Activated CD4-positive, CD25-positive, alpha-beta regulatory T cell treated with anti-CD3 and anti-CD28 coated beads, Interleukin-2, amount 50 U/mL, for 24 hours (primary cell): Measurements from ENCODE around the gene CEP131.

ENCODE experiments used
- ATAC-seq, 2 donors: fragments of 150-1000 bp; cut with Tn5 transposase; one replicate each; pipeline ENCODE4 v1.10.0; 2021; ENCODE audit warnings: mild to moderate bottlenecking in 1 of 2, moderate library complexity in 1 of 2

CEP131 gene

DNA sequence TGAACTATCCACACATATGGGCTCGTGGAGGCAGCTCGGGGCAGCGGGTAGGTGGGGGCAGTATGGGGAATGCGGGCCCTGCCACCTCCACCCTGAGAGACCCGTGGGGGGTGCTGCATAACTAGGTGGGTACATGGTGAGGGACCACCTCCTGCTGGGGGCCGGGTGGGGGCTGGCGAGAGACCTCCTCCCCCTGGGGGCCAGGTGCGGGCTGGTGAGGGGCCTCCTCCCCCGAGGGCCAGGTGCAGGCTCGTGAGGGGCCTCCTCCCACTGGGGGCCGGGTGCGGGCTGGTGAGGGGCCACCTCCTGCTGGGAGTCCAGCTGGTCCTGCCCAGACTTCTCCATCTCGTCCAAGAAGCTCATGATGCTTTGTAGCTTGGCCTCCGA, 25.4 kb downstream of the CEP131 start:
- no peak for ATAC-seq

DNA sequence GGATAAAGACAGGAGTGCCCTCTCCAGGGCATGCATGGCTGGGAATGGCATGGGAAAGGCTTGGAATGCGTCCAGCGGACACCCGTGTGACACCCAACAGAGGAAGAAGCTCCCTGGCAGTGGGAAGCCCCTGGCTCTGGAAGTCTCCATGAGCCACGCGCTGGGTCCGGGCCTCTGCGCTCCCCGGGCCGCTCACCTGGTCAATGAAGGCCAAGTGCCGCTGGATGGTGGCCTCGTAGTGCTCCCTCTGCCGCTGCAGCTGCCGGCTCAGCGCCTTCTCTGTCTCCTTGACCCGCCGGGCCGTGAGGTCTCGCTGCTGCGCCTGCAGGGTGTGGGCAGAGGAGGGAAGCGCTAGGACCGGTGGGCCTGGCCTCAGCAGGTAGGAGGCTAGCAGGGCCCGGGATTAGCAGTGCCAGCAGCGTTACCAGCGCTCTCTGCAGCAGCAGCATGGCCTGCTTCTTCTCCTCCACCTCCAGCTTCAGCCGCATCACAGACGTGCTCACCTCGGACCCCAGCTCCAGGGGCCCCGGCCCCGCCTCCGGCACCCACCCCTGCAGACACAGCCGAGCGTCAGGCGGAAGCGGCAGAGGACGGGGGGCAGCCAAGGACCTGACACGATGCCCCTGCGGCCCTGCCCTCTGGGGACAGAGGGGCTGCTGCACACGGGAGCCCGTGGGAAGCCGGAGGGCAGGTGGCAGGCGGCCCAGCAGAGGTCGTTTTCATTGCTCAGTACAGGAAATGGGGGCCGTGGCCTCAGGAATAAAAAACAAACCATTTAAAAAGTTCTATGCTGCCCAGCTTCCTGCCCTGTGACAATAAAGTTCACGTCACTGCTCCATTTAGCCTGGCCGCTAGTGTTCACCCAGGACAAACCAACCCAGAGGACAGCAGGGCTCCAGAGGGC, 26.0 kb downstream of the CEP131 start:
- no peak for ATAC-seq

DNA sequence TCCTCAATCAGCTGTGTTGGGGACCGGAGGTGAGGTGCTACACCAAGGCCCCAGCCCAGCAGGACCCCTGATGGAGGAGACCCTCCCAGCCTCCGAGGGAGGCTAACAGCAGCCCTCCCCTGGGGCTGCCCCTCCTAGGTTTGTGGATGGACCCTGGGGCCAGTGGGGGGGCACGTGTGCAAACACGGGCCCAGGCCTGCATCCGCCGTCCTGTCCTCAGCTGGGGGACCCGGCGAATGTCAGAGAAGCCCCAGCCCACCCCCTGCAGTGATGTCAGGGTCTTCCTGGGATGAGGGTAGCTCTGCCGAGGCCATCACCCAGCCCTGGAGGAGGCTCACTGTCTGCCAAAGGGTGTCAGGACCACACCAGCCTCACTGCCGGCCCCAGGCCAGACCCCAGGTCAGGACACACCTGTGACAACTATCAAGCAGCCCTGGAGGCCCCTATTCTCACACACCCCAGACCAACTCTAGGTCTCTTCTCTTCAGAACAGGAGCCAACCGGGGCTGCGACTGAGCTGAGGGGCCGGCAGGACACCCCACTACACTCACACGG, 26.7 kb downstream of the CEP131 start:
- no peak for ATAC-seq

DNA sequence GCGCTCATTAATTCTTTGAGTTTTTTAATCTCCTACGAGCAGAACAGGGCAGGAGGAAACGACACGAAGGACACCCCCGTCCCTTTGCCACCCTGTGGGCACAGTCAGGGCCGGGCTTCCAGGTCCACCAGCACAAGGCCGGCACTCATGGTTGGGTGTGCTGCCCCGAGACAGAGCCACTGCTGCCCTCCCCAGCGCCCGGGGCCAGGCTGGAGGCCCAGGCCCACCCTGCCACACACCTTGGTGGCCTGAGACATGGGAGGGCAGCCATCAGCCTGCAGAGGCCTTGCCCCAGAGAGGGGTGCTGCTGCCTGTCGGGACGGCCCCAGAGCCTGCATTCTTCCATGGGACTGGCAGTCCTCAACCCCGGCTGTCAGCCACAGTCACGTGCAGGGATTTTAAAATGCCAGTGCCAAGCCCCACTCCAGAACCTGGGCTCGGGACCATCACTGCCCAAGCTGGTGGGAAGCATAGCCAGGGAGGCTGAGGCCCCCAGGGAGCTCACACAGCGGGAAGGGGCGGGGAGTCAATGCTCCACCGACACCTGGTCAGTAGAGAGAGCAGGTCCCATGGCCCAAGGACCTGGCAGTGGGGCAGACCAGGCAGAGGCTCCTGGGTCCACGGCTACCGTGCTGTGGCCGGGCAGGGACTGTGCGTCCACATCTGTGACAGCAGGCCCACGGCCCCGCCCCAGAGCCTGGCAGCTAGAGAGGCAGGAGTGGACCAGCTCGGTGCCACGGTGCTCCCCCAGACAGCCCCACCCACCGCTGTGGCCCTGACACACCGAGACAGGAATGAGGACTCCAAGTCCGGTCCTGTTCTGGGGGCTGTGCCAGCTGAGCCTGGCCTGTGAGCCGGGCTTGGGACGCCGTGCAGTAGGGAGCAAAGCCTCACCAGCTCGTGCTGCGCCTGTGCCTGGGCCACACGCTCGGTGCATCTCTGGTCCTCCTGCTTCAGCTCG, 27.5 kb downstream of the CEP131 start:
- no peak for ATAC-seq

DNA sequence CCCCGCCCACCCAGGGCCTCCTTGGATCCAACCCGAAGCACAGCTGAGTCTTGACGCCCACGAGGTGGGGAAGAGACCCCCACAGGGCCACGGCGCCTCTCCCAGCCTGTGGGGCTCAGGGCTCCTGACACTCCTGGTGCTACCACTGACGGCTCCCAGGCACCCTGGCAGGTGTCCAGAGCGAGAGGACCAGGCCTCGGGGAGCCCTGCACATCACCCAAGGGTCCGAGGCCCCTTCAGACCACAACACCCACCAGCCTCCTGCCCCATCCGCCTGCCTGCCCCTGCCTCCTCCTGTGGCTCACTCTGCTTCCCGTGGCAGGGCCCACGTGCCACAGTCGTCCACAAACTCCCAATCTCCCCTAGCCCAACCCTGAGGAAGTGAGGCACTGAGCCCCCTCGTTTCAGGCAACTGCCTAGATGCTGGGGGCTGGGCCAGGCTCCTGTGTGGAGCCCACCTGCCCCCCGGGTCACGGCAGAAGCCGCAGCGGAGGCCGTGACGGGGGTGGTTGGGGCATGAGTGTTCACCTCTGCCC, 28.5 kb downstream of the CEP131 start:
- ATAC-seq: no peak

DNA sequence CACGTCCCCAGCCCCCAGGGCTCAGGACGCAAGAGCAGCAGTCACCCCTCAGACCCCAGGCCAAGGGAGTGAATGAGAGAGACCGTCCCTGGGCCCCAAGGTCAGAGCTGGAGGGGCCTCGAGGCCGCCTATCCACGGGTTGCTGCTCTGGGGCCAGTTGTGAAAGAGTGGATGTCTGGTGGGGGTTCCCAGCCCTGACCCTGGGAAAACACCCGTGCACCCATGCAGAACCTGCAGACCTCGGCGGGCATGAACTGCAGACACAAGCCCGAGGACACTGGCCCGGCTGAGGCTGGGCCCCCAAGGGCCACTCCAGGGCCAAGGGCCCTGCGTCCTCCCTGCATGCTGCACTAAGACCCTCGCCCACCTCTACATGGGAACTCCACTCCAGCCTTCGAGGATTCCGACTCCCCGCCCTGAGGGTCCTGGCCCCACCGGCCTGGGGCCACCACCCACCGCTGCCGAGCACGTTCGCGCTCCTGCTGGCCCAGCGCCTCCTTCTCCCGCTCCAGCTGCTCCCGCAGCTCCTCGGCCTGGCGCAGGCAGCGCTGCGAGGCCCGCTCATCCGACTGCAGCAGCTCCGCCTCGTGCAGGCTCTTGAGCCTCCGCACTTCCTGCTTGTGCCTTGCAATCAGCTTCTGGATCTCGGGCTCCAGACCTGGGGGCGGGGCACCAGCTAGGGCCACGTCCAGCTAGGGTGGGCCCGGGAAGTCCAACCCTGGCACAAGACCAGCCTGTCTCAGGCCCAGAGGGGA, 29.1 kb downstream of the CEP131 start:
- no peak for ATAC-seq

DNA sequence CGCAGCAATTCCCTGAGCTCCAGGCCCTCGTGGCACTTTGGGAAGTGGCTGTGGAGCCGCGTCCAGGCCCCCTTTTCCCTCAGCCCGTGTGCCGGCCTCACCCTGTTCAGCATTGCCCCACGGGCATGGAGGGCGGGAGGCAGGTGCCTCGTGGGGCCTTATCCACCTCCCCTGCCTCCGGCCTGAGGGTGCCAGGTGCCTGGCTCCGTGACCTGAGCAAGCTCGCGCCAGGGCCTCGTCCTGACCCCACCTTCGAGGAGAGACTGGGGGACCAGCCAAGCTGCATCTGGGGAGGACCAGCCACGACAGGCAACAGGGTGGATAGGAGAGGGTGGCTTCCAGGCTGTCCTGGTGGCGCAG, 29.7 kb downstream of the CEP131 start:
- no peak for ATAC-seq

DNA sequence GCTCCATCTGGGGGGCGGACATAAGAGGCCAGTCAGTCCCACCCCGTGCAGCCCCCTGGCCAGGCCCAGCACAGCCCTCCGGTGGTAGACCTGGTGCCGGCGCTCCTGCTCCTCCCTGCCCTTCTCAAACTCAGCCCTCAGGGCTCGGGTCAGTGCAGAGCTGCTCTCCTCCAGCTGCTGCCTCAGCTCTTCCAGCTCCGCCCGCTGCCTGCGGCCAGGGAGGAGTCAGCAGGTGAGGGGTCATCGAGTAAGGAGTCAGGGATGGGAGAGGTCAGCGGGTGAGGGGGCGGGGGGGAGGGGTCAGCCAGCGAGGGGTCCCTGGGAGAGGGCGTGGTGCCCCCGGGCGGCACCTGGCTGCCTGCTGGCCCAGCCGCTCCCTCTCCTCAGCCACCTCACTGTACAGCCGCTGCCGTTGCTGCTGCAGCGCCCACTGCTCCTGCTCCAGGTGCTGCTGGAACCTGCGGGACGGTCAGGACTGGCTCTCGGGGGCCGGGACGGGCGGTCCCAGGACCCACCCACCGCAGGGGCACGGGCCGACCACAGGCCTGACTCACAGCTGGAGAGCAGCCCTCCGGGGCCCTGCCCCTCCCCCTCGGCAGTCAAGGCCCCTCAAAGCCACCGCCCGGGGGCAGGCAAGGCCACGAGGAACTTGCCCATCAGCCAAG, 30.2 kb downstream of the CEP131 start:
- no peak for ATAC-seq

DNA sequence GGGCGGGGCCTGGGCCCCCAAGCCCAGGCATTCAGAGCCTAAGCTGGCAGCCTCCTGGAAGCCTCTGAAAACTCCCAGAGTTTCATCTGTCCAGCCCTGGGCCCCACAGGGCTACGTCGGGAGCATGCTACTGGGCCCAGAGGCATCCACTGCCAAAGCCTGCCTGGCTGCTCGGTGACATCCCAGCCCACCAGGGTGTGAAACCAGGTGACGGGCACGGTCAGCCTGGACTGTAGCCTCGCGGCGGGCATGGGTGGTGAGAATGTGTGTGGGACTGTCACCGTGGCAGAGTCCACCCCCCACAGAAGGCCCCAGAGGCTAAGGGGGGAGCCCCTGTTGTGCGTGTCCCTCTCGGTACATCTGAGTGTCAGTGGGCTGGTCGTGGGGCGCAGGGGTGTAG, 31.1 kb downstream of the CEP131 start:
- ATAC-seq: no peak

DNA sequence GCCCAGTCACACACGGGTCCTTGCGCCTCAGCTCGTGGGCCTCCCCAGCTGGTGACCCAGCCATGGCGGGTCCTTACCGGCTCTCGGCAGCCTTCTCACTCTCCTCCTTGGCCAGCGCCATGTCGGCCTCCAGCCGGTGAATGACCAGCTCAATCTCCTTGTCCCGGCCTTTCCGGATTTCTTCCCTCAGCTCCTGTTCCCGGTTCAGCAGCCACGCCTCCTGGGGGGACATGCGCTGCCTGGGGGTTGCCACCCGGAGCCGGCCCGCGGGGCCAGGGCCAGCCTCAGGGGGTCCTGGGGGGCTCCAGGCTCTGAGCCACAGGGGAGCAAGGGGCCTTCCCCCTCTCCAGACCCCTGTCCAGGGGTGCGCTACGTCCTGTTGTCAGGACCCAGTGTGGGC, 31.6 kb downstream of the CEP131 start:
- ATAC-seq: no peak

DNA sequence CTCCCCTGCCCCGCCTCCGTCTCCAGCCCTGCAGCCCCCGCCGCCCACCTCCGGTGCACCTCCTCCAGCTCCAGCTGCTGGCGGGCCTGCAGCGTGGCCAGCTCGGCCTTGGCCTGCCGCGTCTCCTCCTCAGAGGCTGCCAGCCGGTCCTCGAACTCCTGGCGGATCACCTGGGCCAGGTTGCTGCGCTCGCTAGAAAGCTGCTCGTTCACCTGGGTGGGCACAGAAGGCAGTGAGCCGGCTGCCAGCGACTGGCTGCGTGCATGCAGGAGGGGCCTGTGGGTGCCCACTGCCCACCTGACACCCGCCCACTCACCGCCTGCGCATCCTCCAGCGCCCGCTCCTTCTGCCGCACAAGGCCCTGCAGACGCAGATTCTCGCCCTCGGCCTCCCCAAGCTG, 32.2 kb downstream of the CEP131 start:
- no peak for ATAC-seq

DNA sequence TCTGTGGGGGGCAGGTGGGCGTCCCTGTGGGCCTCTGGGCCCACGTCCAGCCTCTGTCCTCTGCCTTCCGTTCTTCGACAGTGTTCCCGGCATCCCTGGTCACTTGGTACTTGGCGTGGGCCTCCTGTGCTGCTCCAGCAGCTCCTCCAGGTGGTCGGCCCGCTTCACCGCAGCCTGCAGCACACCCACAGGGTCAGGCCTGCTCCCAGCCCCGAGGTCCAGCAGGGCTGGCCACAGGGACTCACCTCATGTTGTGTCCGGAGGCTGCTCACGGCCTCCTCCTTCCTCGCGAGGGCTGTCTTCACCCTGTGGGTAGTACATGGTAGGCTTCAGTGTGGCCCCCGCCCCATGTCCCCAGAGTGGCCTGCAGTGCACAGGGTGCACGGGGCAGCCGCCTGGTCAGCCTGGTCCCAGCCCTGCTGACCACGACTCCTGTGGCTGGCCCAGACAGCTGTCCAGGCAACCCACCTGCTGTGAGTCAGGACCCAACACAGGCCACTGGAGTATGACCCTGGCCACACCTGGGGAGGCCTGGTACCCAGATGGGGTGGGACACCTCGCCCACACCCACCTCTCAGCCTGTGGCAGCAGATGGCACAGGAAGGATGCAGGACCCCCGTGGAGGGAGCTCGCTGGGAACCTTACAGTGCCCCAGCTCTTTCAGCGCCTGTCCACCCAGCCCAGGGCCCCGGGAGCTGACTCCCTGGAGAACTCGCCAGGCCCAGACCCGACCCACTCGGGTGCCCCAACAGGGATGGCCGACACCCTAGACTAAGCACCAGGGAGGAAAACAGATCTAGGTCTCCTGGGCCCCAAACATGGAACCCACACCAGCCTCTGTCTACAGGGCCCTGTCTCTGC, 32.9 kb downstream of the CEP131 start:
- ATAC-seq: no peak

DNA sequence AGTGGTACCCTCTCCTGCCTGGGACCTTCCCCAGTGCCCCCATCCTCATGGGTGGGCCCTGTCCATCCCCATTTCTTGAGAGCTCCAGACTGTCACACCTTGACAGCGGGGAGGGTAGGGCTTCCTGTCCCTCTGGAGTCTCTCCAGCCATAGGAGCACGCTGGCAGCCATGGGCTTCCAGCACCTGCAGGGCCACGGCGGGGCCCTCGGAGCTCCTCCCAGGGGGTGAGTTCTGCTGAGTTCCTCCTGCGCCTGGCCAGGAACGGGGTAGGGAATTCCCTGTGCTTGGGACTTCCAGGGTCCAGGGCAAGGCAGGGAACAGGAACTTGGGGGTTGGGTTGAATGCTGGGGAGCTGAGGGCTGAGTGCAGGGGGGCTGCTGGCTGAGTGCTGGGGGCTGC, 33.7 kb downstream of the CEP131 start:
- ATAC-seq: no peak

DNA sequence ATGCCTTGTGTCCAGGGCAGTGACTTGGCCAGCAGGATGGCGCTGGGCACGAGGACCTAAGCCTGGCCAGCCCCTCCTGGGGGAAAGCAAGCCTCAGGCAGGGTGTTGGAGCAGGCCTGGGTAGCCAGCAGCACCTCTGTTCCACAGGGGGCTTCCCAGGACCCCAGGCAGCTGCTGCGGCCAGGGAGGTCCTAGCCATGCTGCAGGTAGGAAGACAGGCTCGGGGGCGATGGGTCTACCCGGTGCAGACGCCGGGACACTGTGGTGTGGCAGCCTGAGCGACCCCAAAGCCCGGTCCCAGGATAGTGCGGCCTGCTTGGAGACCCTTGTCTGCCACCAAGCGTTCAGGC, 34.3 kb downstream of the CEP131 start:
- ATAC-seq: no peak

DNA sequence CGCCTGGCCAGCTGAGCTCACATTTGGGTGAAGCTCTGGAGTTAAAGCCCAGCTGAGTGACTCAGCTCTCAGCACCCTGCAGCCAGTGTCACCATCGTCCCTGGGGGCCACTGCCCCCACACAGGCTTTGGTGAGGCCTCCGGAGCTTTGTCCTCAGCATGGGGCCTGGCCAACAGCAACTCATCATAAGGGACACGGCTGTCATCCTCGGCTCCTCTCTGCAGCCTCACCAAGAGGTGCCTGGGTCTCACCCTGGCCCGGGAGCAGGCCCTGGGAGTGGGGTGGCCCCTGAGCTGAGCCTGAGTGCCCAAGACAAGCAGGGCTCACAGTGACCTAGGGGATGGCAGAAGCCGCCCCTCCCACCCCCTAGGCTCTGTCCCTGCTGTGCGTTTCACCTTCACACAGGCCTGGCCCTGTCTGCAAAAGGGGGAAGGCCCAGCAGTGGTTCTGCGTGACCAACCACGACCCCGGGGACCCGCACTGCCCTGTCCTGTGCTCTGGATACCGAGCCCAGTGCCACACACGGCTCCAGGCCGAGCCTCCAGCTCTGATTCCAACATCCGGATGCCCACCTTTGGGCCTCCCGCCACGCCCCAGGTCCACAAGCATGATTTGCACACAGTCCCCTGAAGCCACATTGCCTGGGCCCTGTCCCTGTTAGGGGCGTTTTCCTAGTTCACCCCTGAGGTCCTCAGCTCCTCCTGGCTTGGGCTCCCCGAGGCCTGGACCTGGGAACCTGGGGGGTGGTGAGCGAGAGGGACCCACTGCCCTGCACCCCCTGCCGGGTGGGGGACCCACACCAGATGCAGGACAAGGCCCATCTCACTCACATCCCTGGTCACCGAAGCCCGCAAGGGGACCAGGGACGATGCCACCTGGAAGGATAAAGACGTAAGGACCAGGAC, 34.9 kb downstream of the CEP131 start:
- no peak for ATAC-seq

DNA sequence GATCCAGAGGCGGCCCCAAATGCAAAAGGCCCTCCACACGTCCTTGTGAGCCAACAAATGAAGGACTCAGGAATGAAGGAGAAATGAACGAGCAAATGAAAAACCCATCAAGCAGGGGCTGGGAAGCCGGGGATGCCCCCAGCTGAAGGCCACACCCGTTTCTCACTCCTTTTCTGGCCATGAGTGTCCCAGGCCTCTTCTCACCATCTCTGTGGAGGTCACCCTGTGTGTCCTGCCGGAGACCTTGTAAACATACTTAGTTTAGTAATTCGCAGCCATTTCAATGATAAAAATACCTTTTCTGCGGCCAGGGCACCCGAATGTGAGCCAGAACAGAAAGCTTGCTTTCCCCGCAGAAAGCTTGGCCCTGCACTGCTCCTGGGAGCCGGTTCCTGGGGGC, 35.6 kb downstream of the CEP131 start:
- no peak for ATAC-seq

DNA sequence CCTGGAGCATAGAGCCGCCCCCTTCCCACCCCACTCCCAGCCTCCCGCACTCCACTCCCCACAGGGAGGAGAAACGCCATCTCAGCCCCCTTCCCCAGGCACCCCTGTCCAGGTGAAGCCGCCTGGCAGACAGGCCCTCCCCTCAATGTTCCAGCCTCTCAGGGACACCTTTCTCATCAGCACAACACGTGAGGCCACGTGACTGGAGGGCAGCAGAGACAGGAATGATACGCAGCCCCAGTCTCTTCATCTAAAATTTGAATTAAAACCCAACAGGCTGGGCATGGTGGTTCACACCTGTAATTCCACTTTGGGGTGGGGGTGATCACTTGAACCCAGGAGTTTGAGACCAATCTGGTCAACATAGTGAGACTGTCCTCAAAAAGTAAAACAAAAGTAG, 36.6 kb downstream of the CEP131 start:
- no peak for ATAC-seq

DNA sequence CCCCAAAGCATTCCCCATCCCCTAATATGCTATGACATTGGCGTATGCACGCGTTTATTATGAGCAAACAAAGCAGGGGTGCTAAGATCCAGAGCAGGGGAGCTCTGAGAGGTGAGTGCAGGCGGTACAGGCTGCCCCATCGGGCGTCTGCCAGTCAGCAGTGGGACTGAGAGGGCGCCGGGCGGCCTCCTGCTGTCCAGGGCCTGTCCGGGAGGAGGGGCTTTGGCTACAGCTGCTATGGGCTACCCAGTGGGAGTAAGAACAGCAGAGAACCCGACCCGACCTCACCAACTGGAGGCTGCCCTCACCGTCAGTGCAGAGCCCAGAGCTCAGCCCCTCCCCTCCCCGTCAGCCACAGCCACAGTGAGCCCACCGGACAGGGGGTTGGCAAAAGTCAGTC, 38.2 kb downstream of the CEP131 start:
- no peak for ATAC-seq

DNA sequence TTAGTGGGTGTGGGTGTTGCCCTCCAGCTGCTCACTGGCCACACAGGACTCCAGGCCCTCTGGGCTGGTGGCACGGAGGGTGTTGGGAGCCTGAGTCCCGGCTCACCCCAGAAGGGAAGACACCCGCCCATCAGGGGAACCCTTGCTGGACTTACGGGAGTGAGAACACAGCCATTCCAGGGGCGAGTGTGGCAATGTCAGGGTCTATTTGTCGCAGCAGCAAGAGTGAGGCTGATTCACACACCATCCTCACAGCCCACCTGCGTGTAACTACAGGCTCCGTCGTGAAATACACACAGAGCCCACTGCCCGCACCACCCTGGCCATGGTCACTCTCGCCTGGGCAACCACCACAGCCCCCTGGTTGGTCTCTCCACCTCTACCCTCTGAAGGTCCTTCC, 39.0 kb downstream of the CEP131 start:
- no peak for ATAC-seq

DNA sequence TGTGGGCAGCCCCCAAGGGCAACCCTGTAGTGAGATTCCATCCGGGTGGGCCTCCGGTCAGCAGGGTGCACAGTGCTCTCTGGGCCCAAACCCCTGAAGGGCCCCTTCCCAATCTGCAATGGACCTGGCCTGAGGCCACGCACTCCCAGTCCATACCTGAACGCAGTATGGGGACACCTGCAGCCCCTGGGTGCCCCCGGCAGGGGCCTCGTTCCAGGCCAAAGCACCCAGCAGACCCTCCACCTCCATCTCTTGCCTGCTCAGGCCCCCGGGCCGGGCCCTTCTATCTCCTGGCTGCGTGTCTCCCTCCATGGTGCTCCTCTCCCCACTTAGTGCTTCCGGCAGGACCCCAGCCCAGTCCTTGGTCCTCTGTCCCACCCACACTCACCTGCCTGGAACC, 39.4 kb downstream of the CEP131 start:
- no peak for ATAC-seq
